Activated CD8-positive, alpha-beta memory T cell treated with anti-CD3 and anti-CD28 coated beads, Interleukin-2, amount 50 U/mL, for 24 hours (primary cell): ENCODE measurements around the gene TMA7.
"Not testable (repeated sequence)": the region's sequence is repeated elsewhere in the genome, so short reads cannot be mapped to it uniquely, and the experiment has no call there.

ENCODE experiments used
- DNase-seq: peaks from one replicate; pipeline ENCODE4 v3.0.0-alpha.2; 2020; ENCODE audit errors: extremely low read depth

Gene TMA7

GRCh38 chr3:48436477-48436787, 3.6 kb upstream of the TMA7 start:
- no peak for DNase-seq

GRCh38 chr3:48436855-48437254, 3.2 kb upstream of the TMA7 start:
- no peak for DNase-seq

- DNase-seq: no peak
Measured at GRCh38 chr3:48437812-48438211, 2.2 kb upstream of the TMA7 start.

GRCh38 chr3:48440590-48440958, 517 bp downstream of the TMA7 start:
- no peak for DNase-seq

GRCh38 chr3:48441940-48442339, 1.9 kb downstream of the TMA7 start:
- DNase-seq: no peak

GRCh38 chr3:48445277-48445882, 5.3 kb downstream of the TMA7 start:
- DNase-seq: no peak

GRCh38 chr3:48446043-48446424, 6.0 kb downstream of the TMA7 start:
- DNase-seq: no peak

- peak; percentile 62 for DNase-seq
Measured at GRCh38 chr3:48446425-48447193, 6.6 kb downstream of the TMA7 start, which contains the start of gene ATRIP. TSS of gene ATRIP (plus strand) at chr3:48446737. CDS start at chr3:48446846, 109 bp downstream.

- DNase-seq: no peak
Measured at GRCh38 chr3:48451270-48451669, 11.2 kb downstream of the TMA7 start.

- DNase-seq: no peak
Measured at GRCh38 chr3:48456456-48456855, 16.4 kb downstream of the TMA7 start.

- DNase-seq: no peak
Measured at GRCh38 chr3:48459331-48459730, 19.3 kb downstream of the TMA7 start.

- DNase-seq: no peak
Measured at GRCh38 chr3:48459773-48460516, 19.9 kb downstream of the TMA7 start.

- DNase-seq: no peak
Measured at GRCh38 chr3:48460517-48460902, 20.5 kb downstream of the TMA7 start.

- DNase-seq: not testable (repeated sequence)
Measured at GRCh38 chr3:48461767-48462166, 21.7 kb downstream of the TMA7 start.

- DNase-seq: no peak
Measured at GRCh38 chr3:48463703-48464102, 23.6 kb downstream of the TMA7 start.

GRCh38 chr3:48464713-48465221, 24.7 kb downstream of the TMA7 start:
- DNase-seq: no peak

GRCh38 chr3:48465237-48465530, 25.1 kb downstream of the TMA7 start:
- DNase-seq: no peak

- no peak for DNase-seq
Measured at GRCh38 chr3:48465531-48466378, 25.7 kb downstream of the TMA7 start.

- no peak for DNase-seq
Measured at GRCh38 chr3:48466386-48467109, 26.5 kb downstream of the TMA7 start.

GRCh38 chr3:48467110-48467454, 27.0 kb downstream of the TMA7 start:
- DNase-seq: no peak

GRCh38 chr3:48467473-48468267, 27.6 kb downstream of the TMA7 start:
- no peak for DNase-seq
